HG03095 (cell line): ENCODE data around the gene CTBP2.

Experiments
- ATAC-seq: cut with Tn5 transposase; IDR thresholded peaks from one replicate; pipeline ENCODE4 v1.9.1; 2021; ENCODE audit warnings: moderate library complexity; ENCODE audit not compliant: unreplicated experiment

CTBP2 gene

GRCh38 chr10:125029584-125030242 lies 130.7 kb downstream of the CTBP2 start:
- ATAC-seq: no peak

GRCh38 chr10:125027871-125028869 lies 132.2 kb downstream of the CTBP2 start:
- ATAC-seq: no peak

GRCh38 chr10:125026974-125027735 lies 133.2 kb downstream of the CTBP2 start:
- no peak for ATAC-seq

- ATAC-seq: no peak
Observed at GRCh38 chr10:125026036-125026931, 134.1 kb downstream of the CTBP2 start.

- no peak for ATAC-seq
Observed at GRCh38 chr10:125025341-125025740, 135.0 kb downstream of the CTBP2 start.

GRCh38 chr10:125024497-125025234 lies 135.7 kb downstream of the CTBP2 start:
- ATAC-seq: no peak

GRCh38 chr10:125023862-125024496 lies 136.4 kb downstream of the CTBP2 start:
- ATAC-seq: no peak

- no peak for ATAC-seq
Observed at GRCh38 chr10:125023255-125023654, 137.1 kb downstream of the CTBP2 start.

GRCh38 chr10:125022671-125023070 lies 137.7 kb downstream of the CTBP2 start:
- no peak for ATAC-seq

GRCh38 chr10:125021686-125022344 lies 138.5 kb downstream of the CTBP2 start:
- ATAC-seq: no peak

GRCh38 chr10:125020871-125021270 lies 139.5 kb downstream of the CTBP2 start:
- no peak for ATAC-seq

- no peak for ATAC-seq
Observed at GRCh38 chr10:125020386-125020785, 140.0 kb downstream of the CTBP2 start.

GRCh38 chr10:125018576-125019143 lies 141.7 kb downstream of the CTBP2 start:
- no peak for ATAC-seq

GRCh38 chr10:125017547-125018298 lies 142.6 kb downstream of the CTBP2 start:
- ATAC-seq: no peak

GRCh38 chr10:125016611-125017202 lies 143.7 kb downstream of the CTBP2 start:
- no peak for ATAC-seq

GRCh38 chr10:125016123-125016522 lies 144.2 kb downstream of the CTBP2 start:
- no peak for ATAC-seq

GRCh38 chr10:125015356-125015944 lies 144.9 kb downstream of the CTBP2 start:
- ATAC-seq: no peak
